SJCRH30 (cell line): ENCODE results near the gene CDH3. TPM values are rescaled to one million over a fixed set of nuclear protein-coding genes. Genes with fewer than 3 reads are reported as not detected.

Experiments
- DNase-seq, 2 experiments: peaks; one replicate each; pipeline ENCODE4 v3.0.0-alpha.2; 2015 to 2020
- H3K27ac ChIP-seq: fragments of 250-450 bp; sonication (Bioruptor Pico); 2 replicates; pipeline ENCODE4 v1.5.1; 2020; ENCODE audit warnings: mild to moderate bottlenecking, moderate library complexity
- H3K27me3 ChIP-seq: fragments of 250-450 bp; sonication (Bioruptor Pico); 2 replicates; pipeline ENCODE4 v1.5.1; 2020; ENCODE audit warnings: mild to moderate bottlenecking, moderate library complexity
- H3K36me3 ChIP-seq: fragments of 250-450 bp; sonication (Bioruptor Pico); 2 replicates; pipeline ENCODE4 v1.5.1; 2020; ENCODE audit warnings: mild to moderate bottlenecking, moderate library complexity
- H3K4me1 ChIP-seq: fragments of 250-450 bp; sonication (Bioruptor Pico); 2 replicates; pipeline ENCODE4 v1.5.1; 2020; ENCODE audit warnings: mild to moderate bottlenecking, moderate library complexity
- H3K4me3 ChIP-seq: fragments of 250-450 bp; sonication (Bioruptor Pico); 2 replicates; pipeline ENCODE4 v1.5.1; 2020; ENCODE audit warnings: mild to moderate bottlenecking, moderate library complexity
- H3K9me3 ChIP-seq: fragments of 250-450 bp; sonication (Bioruptor Pico); replicated peaks from 2 replicates; pipeline ENCODE4 v1.5.1; 2020; ENCODE audit warnings: mild to moderate bottlenecking, moderate library complexity
- total RNA-seq: library from RNA; depleted of rRNA; stranded (reverse); fragments of >200 nt; shearing (Covaris generic); gene quantifications from 2 replicates; pipeline ENCODE4 v1.2.3, GENCODE V29; 2014

CDH3 gene
- total RNA-seq, 1 experiment from 2014 or later, result 12.0 TPM

GRCh38 chr16:68642436-68643101 lies 2.5 kb upstream of the CDH3 start:
- H3K9me3 ChIP-seq, result no peaks in the 10 kb centered on the region
- H3K27ac ChIP-seq, result peak overlapping the region; percentile 97
- peak; percentile 92 to 93 for DNase-seq
- H3K4me1 ChIP-seq, result no peaks in the 10 kb centered on the region
- peak overlapping the region; percentile 55 for H3K4me3 ChIP-seq
- no peaks in the 10 kb centered on the region for H3K36me3 ChIP-seq
- H3K27me3 ChIP-seq, result no peaks in the 10 kb centered on the region

GRCh38 chr16:68643227-68643626 lies 1.9 kb upstream of the CDH3 start:
- H3K36me3 ChIP-seq, result no peaks in the 10 kb centered on the region
- H3K27me3 ChIP-seq, result no peaks in the 10 kb centered on the region
- peak overlapping the region; percentile 97 for H3K27ac ChIP-seq
- H3K4me3 ChIP-seq, result peak overlapping the region; percentile 55
- DNase-seq, result peak in 1 of 2 experiments; percentile 13
- no peaks in the 10 kb centered on the region for H3K4me1 ChIP-seq
- no peaks in the 10 kb centered on the region for H3K9me3 ChIP-seq

- Histone ChIP-seq H3K36me3 (no peaks in the 10 kb centered on the region), H3K9me3 (no peaks in the 10 kb centered on the region), H3K27me3 (no peaks in the 10 kb centered on the region), H3K4me3 (no peak overlapping the region), H3K27ac (peak overlapping the region; percentile 97), H3K4me1 (no peaks in the 10 kb centered on the region)
- DNase-seq, result no peak
Measured at GRCh38 chr16:68643847-68644246, 1.3 kb upstream of the CDH3 start.

GRCh38 chr16:68644296-68644695 lies 814 bp upstream of the CDH3 start:
- Histone ChIP-seq H3K36me3 (no peaks in the 10 kb centered on the region), H3K4me3 (no peak overlapping the region), H3K9me3 (no peaks in the 10 kb centered on the region), H3K4me1 (no peaks in the 10 kb centered on the region), H3K27me3 (no peaks in the 10 kb centered on the region), H3K27ac (no peak overlapping the region; the same call in 1 of the 2 replicates)
- DNase-seq, result no peak

GRCh38 chr16:68645494-68646388 lies 631 bp downstream of the CDH3 start:
- no peaks in the 10 kb centered on the region for H3K36me3 ChIP-seq
- H3K27me3 ChIP-seq, result no peaks in the 10 kb centered on the region
- no peaks in the 10 kb centered on the region for H3K9me3 ChIP-seq
- H3K27ac ChIP-seq, result peak overlapping the region; percentile 94
- no peaks in the 10 kb centered on the region for H3K4me1 ChIP-seq
- DNase-seq, result peak; percentile 63 to 67
- peak overlapping the region; percentile 80 for H3K4me3 ChIP-seq

- H3K27me3 ChIP-seq, result no peaks in the 10 kb centered on the region
Measured at GRCh38 chr16:68646953-68647659, 2.0 kb downstream of the CDH3 start.

GRCh38 chr16:68651136-68651535 lies 6.0 kb downstream of the CDH3 start:
- no peak for DNase-seq
- Histone ChIP-seq H3K9me3 (no peaks in the 10 kb centered on the region), H3K27ac (no peak overlapping the region), H3K4me1 (no peaks in the 10 kb centered on the region), H3K4me3 (no peak overlapping the region), H3K27me3 (no peaks in the 10 kb centered on the region), H3K36me3 (no peaks in the 10 kb centered on the region)

More at GRCh38 chr16:68646953-68647659, 2.0 kb downstream of the CDH3 start:
- H3K4me3 ChIP-seq, result no peak overlapping the region
- no peaks in the 10 kb centered on the region for H3K4me1 ChIP-seq
- no peak overlapping the region for H3K27ac ChIP-seq
- H3K36me3 ChIP-seq, result no peaks in the 10 kb centered on the region
- H3K9me3 ChIP-seq, result no peaks in the 10 kb centered on the region
- no peak for DNase-seq

GRCh38 chr16:68652659-68653058 lies 7.5 kb downstream of the CDH3 start:
- no peaks in the 10 kb centered on the region for H3K27me3 ChIP-seq
- H3K9me3 ChIP-seq, result no peaks in the 10 kb centered on the region
- no peaks in the 10 kb centered on the region for H3K36me3 ChIP-seq
- no peak overlapping the region for H3K4me3 ChIP-seq
- no peak overlapping the region for H3K27ac ChIP-seq
- H3K4me1 ChIP-seq, result no peaks in the 10 kb centered on the region
- DNase-seq, result no peak

GRCh38 chr16:68655806-68656205 lies 10.7 kb downstream of the CDH3 start:
- DNase-seq, result no peak
- peaks cover 7% of the 10 kb centered on the region; the same call in 1 of the 2 replicates for H3K4me1 ChIP-seq
- no peak overlapping the region for H3K27ac ChIP-seq
- H3K9me3 ChIP-seq, result no peaks in the 10 kb centered on the region
- no peaks in the 10 kb centered on the region for H3K36me3 ChIP-seq
- H3K27me3 ChIP-seq, result no peaks in the 10 kb centered on the region
- no peak overlapping the region for H3K4me3 ChIP-seq

GRCh38 chr16:68656751-68657150 lies 11.6 kb downstream of the CDH3 start:
- Histone ChIP-seq H3K9me3 (no peaks in the 10 kb centered on the region), H3K27ac (no peak overlapping the region), H3K4me3 (no peak overlapping the region), H3K36me3 (no peaks in the 10 kb centered on the region), H3K4me1 (peaks cover 7% of the 10 kb centered on the region; the same call in 1 of the 2 replicates), H3K27me3 (no peaks in the 10 kb centered on the region)
- DNase-seq, result no peak

GRCh38 chr16:68658341-68658973 lies 13.3 kb downstream of the CDH3 start:
- Histone ChIP-seq H3K9me3 (no peaks in the 10 kb centered on the region), H3K36me3 (no peaks in the 10 kb centered on the region), H3K27me3 (no peaks in the 10 kb centered on the region), H3K27ac (no peak overlapping the region), H3K4me1 (peaks cover 7% of the 10 kb centered on the region; the same call in 1 of the 2 replicates), H3K4me3 (no peak overlapping the region)
- peak; percentile 43 to 46 for DNase-seq

- H3K27ac ChIP-seq, result no peak overlapping the region
- DNase-seq, result no peak
- H3K27me3 ChIP-seq, result no peaks in the 10 kb centered on the region
Measured at GRCh38 chr16:68658974-68659360, 13.9 kb downstream of the CDH3 start.

GRCh38 chr16:68659412-68660358 lies 14.6 kb downstream of the CDH3 start:
- no peaks in the 10 kb centered on the region for H3K27me3 ChIP-seq
- H3K9me3 ChIP-seq, result no peaks in the 10 kb centered on the region
- H3K4me3 ChIP-seq, result no peak overlapping the region
- H3K27ac ChIP-seq, result no peak overlapping the region
- peaks cover 7% of the 10 kb centered on the region; the same call in 1 of the 2 replicates for H3K4me1 ChIP-seq
- DNase-seq, result no peak
- H3K36me3 ChIP-seq, result no peaks in the 10 kb centered on the region

More at GRCh38 chr16:68658974-68659360, 13.9 kb downstream of the CDH3 start:
- no peaks in the 10 kb centered on the region for H3K9me3 ChIP-seq
- peaks cover 7% of the 10 kb centered on the region; the same call in 1 of the 2 replicates for H3K4me1 ChIP-seq
- H3K36me3 ChIP-seq, result no peaks in the 10 kb centered on the region
- no peak overlapping the region for H3K4me3 ChIP-seq
